HG03432 (cell line): Measurements from ENCODE around the gene ANKRD50.

Experiments
- ATAC-seq: cut with Tn5 transposase; IDR thresholded peaks from one replicate; pipeline ENCODE4 v1.9.1; 2021; ENCODE audit warnings: mild to moderate bottlenecking, moderate library complexity; ENCODE audit not compliant: unreplicated experiment

Gene ANKRD50

GRCh38 chr4:124712372-124713184 is at the start of gene ANKRD50:
Gene ANKRD50, minus strand, starts transcription at chr4:124712732. Its CDS starts 2,221 bp downstream, at chr4:124710511.
- peak; percentile 78 for ATAC-seq

- ATAC-seq = no peak
Observed at GRCh38 chr4:124757126-124757525, 44.6 kb upstream of the ANKRD50 start.

- no peak for ATAC-seq
Observed at GRCh38 chr4:124754681-124755080, 42.1 kb upstream of the ANKRD50 start.

- ATAC-seq = no peak
Observed at GRCh38 chr4:124753941-124754581, 41.5 kb upstream of the ANKRD50 start.

GRCh38 chr4:124749421-124749820 is 36.9 kb upstream of the ANKRD50 start:
- ATAC-seq = no peak

GRCh38 chr4:124748965-124749364 is 36.4 kb upstream of the ANKRD50 start:
- ATAC-seq = no peak

- no peak for ATAC-seq
Observed at GRCh38 chr4:124745985-124746801, 33.7 kb upstream of the ANKRD50 start.

GRCh38 chr4:124743711-124744110 is 31.2 kb upstream of the ANKRD50 start:
- ATAC-seq = no peak

GRCh38 chr4:124740501-124740900 is 28.0 kb upstream of the ANKRD50 start:
- no peak for ATAC-seq

- no peak for ATAC-seq
Observed at GRCh38 chr4:124738994-124739393, 26.5 kb upstream of the ANKRD50 start.

- no peak for ATAC-seq
Observed at GRCh38 chr4:124737619-124738018, 25.1 kb upstream of the ANKRD50 start.

GRCh38 chr4:124736526-124736925 is 24.0 kb upstream of the ANKRD50 start:
- no peak for ATAC-seq

- no peak for ATAC-seq
Observed at GRCh38 chr4:124727331-124727890, 14.9 kb upstream of the ANKRD50 start.

- no peak for ATAC-seq
Observed at GRCh38 chr4:124726269-124726668, 13.7 kb upstream of the ANKRD50 start.

- ATAC-seq = no peak
Observed at GRCh38 chr4:124722071-124722470, 9.5 kb upstream of the ANKRD50 start.

- no peak for ATAC-seq
Observed at GRCh38 chr4:124717101-124717500, 4.6 kb upstream of the ANKRD50 start.

GRCh38 chr4:124713185-124713592 is 657 bp upstream of the ANKRD50 start:
- ATAC-seq = peak; percentile 32

- ATAC-seq = peak; percentile 42
Observed at GRCh38 chr4:124711471-124712371, 811 bp downstream of the ANKRD50 start.

- ATAC-seq = no peak
Observed at GRCh38 chr4:124710911-124711310, 1.6 kb downstream of the ANKRD50 start.
